HG03064 (cell line): Measurements from ENCODE around the gene TGFB3.

Source experiments
- ATAC-seq: cut with Tn5 transposase; IDR thresholded peaks from one replicate; pipeline ENCODE4 v1.9.1; 2021; ENCODE audit warnings: low read depth; ENCODE audit not compliant: unreplicated experiment

The TGFB3 gene

GRCh38 chr14:75987201-75987970 lies 5.6 kb upstream of the TGFB3 start:
- ATAC-seq: no peak

- no peak for ATAC-seq
Measured at GRCh38 chr14:75986439-75986765, 4.6 kb upstream of the TGFB3 start.

- ATAC-seq: peak; percentile 49
Measured at GRCh38 chr14:75985618-75986438, 4.0 kb upstream of the TGFB3 start, which contains the start of gene IFT43. Gene IFT43, plus strand, starts transcription at chr14:75985763. Its CDS starts 24 bp downstream, at chr14:75985787.

GRCh38 chr14:75984674-75985073 lies 2.9 kb upstream of the TGFB3 start:
- ATAC-seq: no peak

DNA sequence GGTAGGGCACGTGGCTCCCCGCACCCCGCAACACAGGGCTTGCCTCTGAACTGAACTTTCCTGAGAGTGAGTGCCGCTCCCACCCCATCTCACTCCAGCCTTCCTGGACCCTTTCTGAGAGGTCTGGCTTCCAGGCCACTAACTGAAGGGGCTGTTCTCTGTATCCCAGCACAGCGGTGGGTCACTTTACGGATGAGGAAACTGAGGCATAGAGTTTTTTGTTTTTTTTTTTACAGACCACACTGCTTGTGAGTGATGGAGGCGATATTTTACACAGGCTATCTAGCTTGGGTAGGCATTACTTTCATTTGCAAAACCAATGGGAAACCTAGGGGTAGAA lies 1.2 kb upstream of the TGFB3 start:
- no peak for ATAC-seq

DNA sequence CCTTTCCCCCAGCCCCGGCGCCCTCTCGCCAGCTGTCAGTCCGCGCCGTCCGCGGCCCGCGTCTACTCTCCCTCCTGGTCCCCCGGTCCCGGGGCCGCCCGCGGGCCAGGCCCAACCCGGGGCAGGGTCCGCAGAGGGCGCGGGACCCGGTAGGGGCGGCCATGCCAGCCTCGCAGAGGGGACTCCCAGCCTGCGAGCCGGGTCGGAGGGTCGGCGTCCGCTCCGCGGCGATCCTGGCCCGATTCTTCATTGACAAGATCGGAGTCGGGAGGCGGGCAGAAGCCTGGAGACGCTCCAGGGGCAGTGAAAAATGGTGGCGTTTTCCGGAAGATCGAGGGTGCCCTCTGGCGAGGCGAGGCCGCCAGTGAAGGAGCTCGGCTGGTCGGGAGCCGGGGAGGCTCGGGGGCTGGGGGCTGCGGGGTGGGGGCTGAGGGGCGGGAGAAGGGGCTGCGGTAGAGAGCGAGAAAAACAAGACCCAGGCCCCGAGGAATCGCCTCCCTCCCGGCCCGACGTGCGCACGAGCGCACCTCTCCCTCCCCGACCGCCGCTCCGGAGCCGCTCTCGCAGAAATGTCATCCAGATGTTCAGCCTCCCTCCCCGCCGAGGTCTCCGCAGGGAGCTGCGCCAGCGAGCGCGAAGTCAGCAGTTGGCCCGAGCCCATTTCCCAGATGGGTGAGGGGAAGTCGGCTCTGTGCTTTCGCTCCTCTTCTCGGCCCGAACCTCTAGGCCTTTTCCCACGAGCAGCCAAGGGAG lies 647 bp upstream of the TGFB3 start:
- ATAC-seq: no peak

DNA sequence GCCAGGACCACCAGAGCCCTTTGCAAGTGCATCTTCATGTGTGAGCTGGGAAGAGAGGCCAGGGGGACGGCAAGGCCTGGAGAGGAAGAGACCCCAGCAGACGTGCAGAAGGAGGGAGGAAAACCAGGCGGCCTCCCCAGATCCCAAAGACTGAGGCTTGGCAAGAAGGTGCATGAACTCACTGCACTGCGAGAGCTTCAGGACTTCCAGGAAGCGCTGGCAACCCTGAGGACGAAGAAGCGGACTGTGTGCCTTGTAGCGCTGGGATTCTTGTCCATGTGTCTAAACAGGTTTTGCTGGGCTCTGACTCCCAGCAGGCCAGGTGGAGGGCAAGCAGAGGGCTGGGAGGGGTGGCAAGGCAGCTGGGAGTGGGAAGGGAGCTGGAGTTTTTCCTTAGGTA lies 939 bp downstream of the TGFB3 start:
- no peak for ATAC-seq

- ATAC-seq: no peak
Measured at GRCh38 chr14:75979648-75980565, 1.9 kb downstream of the TGFB3 start.

DNA sequence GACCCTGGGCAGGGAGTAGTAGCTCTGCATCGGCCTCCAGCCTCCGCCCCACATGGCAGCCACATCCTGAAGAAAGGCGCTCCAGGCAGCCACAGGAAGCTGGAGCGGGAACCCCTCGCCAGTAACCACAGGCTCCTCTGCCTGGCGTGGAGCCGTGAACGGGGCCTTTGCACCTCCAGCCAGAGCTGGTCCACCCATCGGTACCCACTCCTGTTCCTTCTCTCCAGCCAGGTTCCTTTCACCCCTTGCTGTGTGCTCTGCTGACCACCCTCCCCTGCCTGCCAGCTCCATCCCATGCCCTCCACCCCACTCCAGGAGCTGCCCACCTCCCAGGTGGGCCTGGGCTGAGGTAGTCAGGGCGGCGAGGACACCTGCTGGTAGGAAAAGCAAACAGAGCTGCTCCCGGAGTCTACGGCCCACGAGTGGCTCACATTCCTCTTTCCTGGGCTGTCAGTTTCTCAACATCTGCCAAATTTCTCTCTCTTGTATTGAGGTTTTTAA lies 2.7 kb downstream of the TGFB3 start:
- no peak for ATAC-seq

GRCh38 chr14:75978249-75978731 lies 3.5 kb downstream of the TGFB3 start:
- no peak for ATAC-seq

DNA sequence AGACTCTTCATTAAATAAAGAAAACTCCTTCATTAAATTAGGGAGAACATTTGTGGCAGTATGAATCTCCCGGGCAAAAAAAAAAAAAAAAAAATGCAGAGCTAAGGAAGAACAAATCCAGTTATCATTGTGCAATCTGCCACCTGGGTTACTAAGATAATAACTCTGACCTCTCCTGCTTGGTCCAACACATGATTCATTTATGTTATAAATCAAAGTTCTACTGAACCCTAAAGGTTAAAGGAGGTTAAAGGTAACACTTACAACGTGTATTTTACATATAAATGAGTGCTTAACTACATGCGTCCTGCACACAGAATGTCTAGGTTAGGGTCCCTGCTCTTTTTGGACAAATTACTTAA lies 4.2 kb downstream of the TGFB3 start:
- no peak for ATAC-seq

DNA sequence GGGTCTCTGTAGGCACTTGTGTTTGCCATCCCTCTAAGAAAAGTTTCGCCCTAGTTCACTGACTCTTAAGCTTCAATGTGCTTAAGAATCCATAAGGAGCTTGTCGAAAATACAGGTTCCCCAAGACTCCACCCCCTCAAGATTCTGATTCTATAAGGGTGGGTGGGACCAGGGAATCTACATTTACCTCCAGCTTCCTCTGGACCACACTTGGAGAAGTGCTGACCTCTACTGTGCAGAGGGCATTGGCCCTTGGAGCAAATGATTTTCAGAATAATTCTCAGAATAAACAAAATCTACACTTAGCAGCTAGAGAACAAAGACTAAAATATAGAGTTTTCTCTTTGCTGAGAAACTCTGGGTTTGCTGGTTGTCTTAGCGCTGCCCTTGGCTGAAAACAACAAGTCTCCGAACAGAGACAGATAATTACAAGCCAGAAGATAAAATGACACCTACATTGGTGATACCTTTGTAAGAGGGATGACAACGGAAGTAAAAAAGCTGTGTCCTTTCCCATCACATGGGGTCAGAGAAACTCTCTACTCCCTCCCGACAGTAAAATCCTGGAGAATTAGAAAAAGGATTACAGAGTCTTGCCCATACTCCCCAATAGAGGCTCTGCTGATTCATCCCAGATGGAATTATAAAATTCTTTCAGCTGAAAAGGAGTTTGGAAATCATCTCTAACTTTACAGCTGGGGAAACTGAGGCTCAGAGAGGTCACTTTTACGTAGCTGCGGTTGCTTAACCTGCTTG lies 4.8 kb downstream of the TGFB3 start:
- no peak for ATAC-seq

GRCh38 chr14:75972801-75973421 lies 8.9 kb downstream of the TGFB3 start:
- ATAC-seq: no peak

DNA sequence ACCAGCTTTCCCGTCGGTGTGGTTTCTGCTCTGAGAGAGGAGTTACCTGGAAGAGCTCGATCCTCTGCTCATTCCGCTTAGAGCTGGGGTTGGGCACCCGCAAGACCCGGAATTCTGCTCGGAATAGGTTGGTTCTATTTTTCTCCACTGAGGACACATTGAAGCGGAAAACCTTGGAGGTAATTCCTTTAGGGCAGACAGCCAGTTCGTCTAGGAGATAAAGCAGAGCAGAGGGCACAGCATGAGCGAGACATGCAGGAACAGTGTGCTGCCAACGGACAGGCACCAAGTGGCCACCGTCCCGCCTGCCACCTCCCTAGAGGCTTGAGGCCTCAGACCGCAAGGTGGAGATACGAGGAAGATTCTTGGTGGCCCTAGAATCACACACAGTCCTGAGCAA lies 10.3 kb downstream of the TGFB3 start:
- ATAC-seq: no peak

GRCh38 chr14:75970989-75971388 lies 10.8 kb downstream of the TGFB3 start:
- ATAC-seq: no peak

GRCh38 chr14:75969891-75970290 lies 11.9 kb downstream of the TGFB3 start:
- no peak for ATAC-seq

GRCh38 chr14:75969126-75969525 lies 12.7 kb downstream of the TGFB3 start:
- no peak for ATAC-seq

DNA sequence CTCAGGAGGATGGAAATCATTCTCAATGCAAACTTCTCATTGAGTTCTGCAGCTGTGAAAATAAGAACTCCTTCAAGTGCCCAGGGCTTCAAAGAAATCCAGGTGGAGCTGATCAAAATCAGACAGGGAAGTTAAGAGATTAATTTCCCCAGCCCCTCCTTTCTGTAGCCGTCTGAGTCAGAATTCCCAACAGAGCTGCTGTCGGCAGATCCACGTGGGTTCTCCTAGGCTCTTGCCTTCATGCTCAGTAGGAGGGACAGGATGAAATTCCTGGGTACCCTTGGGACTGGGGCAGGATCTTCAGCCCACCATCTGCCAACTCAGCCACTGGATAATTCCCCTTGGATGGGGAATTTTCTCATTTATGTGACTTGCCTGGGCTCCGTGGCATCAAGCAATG lies 13.3 kb downstream of the TGFB3 start:
- ATAC-seq: no peak

DNA sequence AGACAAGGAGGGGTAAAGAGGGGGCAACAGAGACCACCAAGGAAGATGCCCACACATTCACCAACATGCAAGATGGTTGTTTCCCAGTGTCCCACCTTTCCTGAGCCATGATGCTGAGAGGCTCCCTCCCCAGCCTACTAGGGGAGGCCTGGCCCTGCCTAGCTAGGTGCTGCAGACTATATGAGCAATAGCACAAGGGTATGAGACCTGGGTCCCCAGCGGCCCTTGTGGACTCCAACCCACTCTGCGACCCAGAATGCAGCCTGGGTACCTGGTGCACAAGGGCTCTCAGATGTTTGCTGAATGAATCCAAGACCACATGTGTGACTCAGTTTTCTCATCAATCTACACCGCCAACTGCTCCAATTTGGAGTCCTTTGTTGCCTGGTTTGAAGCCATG lies 13.9 kb downstream of the TGFB3 start:
- no peak for ATAC-seq
